Measurements from ENCODE around the gene NCOR2. TPM values are rescaled to one million over a fixed set of nuclear protein-coding genes. Genes with fewer than 3 reads are reported as not detected.

NCOR2 gene
- total RNA-seq, 2 experiments from 2014 or later = 95.7 to 107 TPM

GRCh38 chr12:124556896-124557501 is 10.4 kb downstream of the NCOR2 start:
- no peak for ATAC-seq (ENCODE audit: low read depth)
- Mint-ChIP-seq H3K36me3 (no peaks in the 10 kb centered on the region), H3K4me1 (peaks cover 18% of the 10 kb centered on the region), H3K27ac (no peak overlapping the region), H3K27me3 (no peaks in the 10 kb centered on the region), H3K9me3 (no peaks in the 10 kb centered on the region), H3K4me3 (no peak overlapping the region)
- POLR2A ChIA-PET = no interaction called here
- no peak for DNase-seq

DNA sequence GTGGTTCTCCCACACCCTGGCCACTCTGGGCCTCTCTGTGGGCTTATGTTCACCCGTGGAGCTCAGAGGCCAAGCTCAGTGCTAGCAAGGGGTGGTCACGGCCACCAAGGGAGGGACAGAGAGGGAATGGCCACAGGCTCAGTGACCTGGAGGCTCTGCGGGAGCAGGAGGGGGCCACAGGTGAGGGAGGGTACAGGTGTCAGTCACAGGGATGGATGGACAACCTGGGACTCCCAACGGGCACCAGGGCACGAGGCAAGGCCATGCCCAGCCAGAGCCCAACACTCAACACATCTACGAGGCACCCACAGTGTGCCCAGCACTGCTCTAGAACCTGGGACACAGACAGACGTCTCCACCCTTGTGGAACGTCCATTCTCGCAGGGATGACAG is 11.3 kb downstream of the NCOR2 start:
- H3K9me3 Mint-ChIP-seq = no peaks in the 10 kb centered on the region
- peaks cover 23% of the 10 kb centered on the region for H3K4me1 Mint-ChIP-seq
- no peak for DNase-seq
- H3K4me3 Mint-ChIP-seq = no peak overlapping the region
- no peak overlapping the region for H3K27ac Mint-ChIP-seq
- H3K36me3 Mint-ChIP-seq = no peaks in the 10 kb centered on the region
- POLR2A ChIA-PET = no interaction called here
- ATAC-seq (ENCODE audit: low read depth) = no peak
- no peaks in the 10 kb centered on the region for H3K27me3 Mint-ChIP-seq

GRCh38 chr12:124555168-124556073 is 12.0 kb downstream of the NCOR2 start:
- peaks cover 26% of the 10 kb centered on the region for H3K4me1 Mint-ChIP-seq
- no peaks in the 10 kb centered on the region for H3K9me3 Mint-ChIP-seq
- no peak overlapping the region for H3K27ac Mint-ChIP-seq
- H3K36me3 Mint-ChIP-seq = no peaks in the 10 kb centered on the region
- ATAC-seq (ENCODE audit: low read depth) = peak; percentile 12
- no peak for DNase-seq
- POLR2A ChIA-PET = interaction anchor here (1.1 kb wide), 1 partner anchor 11 kb away, joined by 6 read pairs; no protein-coding TSS in a partner anchor
- H3K4me3 Mint-ChIP-seq = no peak overlapping the region
- no peaks in the 10 kb centered on the region for H3K27me3 Mint-ChIP-seq

DNA sequence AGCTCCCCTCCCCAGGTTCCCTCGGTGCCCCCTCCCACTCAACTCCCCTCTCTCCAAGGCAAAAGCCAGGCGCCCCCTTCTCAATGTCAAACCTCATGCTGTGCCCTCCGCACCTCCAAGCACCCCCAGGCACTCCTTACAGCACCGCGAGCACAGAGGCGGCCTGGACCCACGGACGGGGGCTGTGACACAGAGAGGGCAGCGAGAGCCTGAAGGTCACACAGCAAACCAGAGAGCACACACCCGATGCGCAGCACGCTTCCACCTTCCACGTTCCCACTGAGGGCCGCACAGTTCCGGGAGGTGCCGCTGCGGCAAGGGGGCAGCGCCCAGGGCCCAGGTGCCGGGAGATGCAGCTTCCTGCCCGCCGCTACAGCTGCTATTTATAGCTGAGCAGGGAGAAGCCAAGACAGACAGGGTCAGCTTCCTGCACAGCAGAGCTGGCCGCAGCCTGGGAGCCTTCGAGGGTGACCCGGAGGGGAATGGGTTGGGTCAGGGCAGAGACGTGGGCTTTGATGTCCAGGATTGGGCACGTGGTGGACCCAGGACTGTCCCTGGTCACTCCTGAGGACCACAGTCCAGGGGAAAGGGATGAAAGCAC is 12.9 kb downstream of the NCOR2 start:
- Mint-ChIP-seq H3K4me3 (peak overlapping the region; percentile 54), H3K27me3 (no peaks in the 10 kb centered on the region), H3K36me3 (no peaks in the 10 kb centered on the region), H3K4me1 (peaks cover 30% of the 10 kb centered on the region), H3K27ac (no peak overlapping the region), H3K9me3 (no peaks in the 10 kb centered on the region)
- POLR2A ChIA-PET = interaction anchor here (1.1 kb wide), 1 partner anchor 12 kb away, joined by 6 read pairs; no protein-coding TSS in a partner anchor
- peak; percentile 75 for ATAC-seq (ENCODE audit: low read depth)
- peak; percentile 49 for DNase-seq

DNA sequence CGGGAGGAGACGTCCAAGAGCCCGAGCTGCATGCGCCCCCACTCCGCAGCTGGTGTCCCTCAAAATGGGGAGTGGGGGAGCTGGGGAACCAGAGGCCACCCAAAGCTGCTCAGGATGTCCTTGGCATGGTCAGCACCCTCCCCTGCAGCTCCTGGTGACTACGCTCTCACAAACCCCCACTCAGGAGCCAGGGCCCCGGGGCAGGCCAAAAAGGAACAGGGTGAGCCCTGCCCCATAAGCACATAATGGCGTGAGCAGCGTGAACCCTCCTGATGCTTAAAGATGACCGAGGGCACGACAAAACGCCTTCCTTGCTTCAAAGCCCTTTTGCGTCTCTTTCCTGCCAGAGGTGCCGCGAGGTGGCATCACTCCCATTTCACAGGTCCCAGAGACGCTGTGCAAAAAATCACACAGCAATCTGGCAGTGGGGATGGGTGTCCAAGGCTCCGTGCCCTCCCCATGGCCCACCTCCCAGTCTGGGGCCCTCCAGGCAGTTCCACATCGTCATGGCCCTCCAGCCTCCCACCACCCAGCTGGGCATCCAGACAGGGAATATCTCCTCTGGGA is 13.5 kb downstream of the NCOR2 start:
- H3K4me1 Mint-ChIP-seq = peaks cover 31% of the 10 kb centered on the region
- POLR2A ChIA-PET = no interaction called here

DNA sequence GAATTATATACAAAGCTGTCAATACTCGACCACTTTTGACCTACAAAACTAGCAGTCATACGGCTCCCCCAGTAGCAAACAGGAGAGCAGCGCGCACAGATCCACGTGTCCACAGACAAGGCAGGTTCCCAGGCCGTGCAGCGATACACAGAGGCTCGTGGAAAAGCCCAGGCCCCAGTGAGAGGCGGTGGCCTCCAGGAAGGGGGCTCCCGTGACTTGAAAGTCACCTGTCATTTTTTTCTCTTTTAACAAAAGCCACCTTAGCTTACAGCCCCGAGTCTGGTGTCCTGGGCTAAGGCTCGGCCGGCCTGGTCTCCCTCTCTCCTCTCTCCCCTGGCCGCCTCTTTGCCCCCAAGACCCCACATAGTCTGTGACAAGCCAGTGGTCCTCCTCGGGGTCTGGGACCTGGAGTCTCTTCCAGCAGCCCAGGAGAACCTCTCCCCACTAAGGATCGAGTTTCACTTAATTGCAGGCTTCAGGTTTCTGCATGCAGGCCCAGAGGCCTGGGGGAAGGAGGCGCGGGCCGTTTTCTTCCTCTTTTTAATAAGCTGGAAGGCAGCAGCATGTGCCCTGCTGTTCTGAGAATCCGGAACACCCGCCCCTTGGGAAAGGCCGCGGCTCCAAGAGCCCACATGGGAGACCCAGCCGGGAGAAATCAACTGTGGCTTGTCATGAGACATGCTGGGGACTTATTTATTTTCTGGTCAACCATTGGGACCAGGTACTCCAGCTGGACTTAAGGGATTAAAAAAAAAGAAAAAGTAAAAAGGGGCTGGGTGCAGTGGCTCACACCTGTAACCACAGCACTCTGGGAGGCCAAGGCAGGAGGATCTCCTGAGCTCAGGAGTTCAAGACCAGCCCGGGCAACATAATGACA is 15.9 kb downstream of the NCOR2 start:
- ATAC-seq (ENCODE audit: low read depth) (no peak), DNase-seq (no peak)
- Mint-ChIP-seq H3K9me3 (no peaks in the 10 kb centered on the region), H3K36me3 (peaks cover 2% of the 10 kb centered on the region), H3K27me3 (no peaks in the 10 kb centered on the region), H3K27ac (no peak overlapping the region), H3K4me3 (no peak overlapping the region), H3K4me1 (peaks cover 39% of the 10 kb centered on the region)
- POLR2A ChIA-PET = interaction anchor here (0.6 kb wide), 2 partner anchors 23 to 220 kb away, joined by 3 read pairs; no protein-coding TSS in a partner anchor

More for the DNA sequence above, 13.5 kb downstream of the NCOR2 start:
- H3K4me3 Mint-ChIP-seq = peak overlapping the region; percentile 54
- H3K9me3 Mint-ChIP-seq = no peaks in the 10 kb centered on the region
- DNase-seq (no peak), ATAC-seq (ENCODE audit: low read depth) (no peak)
- H3K27me3 Mint-ChIP-seq = no peaks in the 10 kb centered on the region
- H3K36me3 Mint-ChIP-seq = no peaks in the 10 kb centered on the region
- no peak overlapping the region for H3K27ac Mint-ChIP-seq

DNA sequence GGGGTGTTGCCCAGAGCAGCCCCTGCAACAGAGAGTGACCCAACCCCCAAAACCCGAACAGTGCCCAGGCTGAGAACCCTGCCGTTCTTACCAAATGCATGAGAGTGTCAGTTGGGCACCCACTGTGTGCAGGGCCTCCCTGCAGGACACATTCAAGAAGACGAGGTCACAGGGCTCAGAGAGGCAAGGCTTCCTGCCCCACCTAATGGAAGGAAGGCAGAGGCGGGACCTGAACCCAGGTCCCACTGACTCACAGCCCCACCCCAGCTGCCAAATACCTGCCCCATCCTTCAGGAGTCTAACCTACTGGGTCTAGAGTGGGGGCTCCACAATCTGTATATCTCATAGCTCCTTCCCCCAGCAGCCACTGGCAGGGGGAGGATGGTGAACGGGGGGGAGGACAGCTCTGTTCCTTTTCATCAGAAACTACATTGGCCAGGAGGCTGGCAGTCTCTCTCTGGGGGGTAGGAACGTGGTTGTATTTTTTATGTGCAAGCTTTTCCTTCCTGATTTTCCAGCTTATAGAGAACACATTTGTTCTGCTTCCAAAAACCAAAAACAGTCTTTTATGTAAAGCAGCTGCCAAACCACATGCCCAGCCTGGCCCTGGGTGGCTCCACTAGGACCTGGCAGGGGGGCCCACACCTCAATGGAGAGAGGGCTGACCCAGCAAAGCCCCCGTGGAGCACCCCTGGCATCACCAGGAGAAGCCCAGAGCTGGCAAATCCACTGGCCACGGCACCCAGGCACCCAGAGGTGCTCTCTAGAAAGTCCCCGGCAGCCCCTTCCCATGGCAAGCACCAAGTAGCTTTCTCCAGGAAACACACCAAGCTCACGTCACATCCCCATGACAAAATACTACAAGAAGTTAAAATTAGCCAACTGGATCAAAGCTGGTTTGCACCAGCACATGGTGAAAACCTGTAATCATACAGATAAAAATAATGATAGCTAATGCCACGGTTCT is 17.0 kb downstream of the NCOR2 start:
- Mint-ChIP-seq H3K4me1 (peaks cover 47% of the 10 kb centered on the region), H3K27ac (no peak overlapping the region), H3K9me3 (no peaks in the 10 kb centered on the region), H3K36me3 (peaks cover 2% of the 10 kb centered on the region), H3K4me3 (no peak overlapping the region), H3K27me3 (no peaks in the 10 kb centered on the region)
- POLR2A ChIA-PET = interaction anchor here (0.6 kb wide), 1 partner anchor 219 kb away, joined by 3 read pairs; no protein-coding TSS in a partner anchor
- ATAC-seq (ENCODE audit: low read depth) (no peak), DNase-seq (no peak)

- H3K4me3 Mint-ChIP-seq = no peak overlapping the region
- H3K4me1 Mint-ChIP-seq = peaks cover 52% of the 10 kb centered on the region
- POLR2A ChIA-PET = no interaction called here
- ATAC-seq (ENCODE audit: low read depth) (no peak), DNase-seq (no peak)
- no peaks in the 10 kb centered on the region for H3K9me3 Mint-ChIP-seq
- peaks cover 2% of the 10 kb centered on the region for H3K36me3 Mint-ChIP-seq
- H3K27ac Mint-ChIP-seq = no peak overlapping the region
- H3K27me3 Mint-ChIP-seq = no peaks in the 10 kb centered on the region
Measured at GRCh38 chr12:124549629-124550028, 17.8 kb downstream of the NCOR2 start.

- Mint-ChIP-seq H3K9me3 (no peaks in the 10 kb centered on the region), H3K36me3 (peaks cover 2% of the 10 kb centered on the region), H3K27ac (no peak overlapping the region), H3K27me3 (no peaks in the 10 kb centered on the region), H3K4me1 (peaks cover 48% of the 10 kb centered on the region), H3K4me3 (no peak overlapping the region)
- DNase-seq (no peak), ATAC-seq (ENCODE audit: low read depth) (no peak)
- POLR2A ChIA-PET = no interaction called here
Measured at GRCh38 chr12:124548854-124549378, 18.5 kb downstream of the NCOR2 start.

- H3K4me3 Mint-ChIP-seq = no peak overlapping the region
- no peak overlapping the region for H3K27ac Mint-ChIP-seq
- POLR2A ChIA-PET = no interaction called here
- no peaks in the 10 kb centered on the region for H3K9me3 Mint-ChIP-seq
- DNase-seq (no peak), ATAC-seq (ENCODE audit: low read depth) (no peak)
- no peaks in the 10 kb centered on the region for H3K27me3 Mint-ChIP-seq
- peaks cover 2% of the 10 kb centered on the region for H3K36me3 Mint-ChIP-seq
- peaks cover 41% of the 10 kb centered on the region for H3K4me1 Mint-ChIP-seq
Measured at GRCh38 chr12:124547626-124548025, 19.8 kb downstream of the NCOR2 start.

GRCh38 chr12:124545508-124546418 is 21.6 kb downstream of the NCOR2 start:
- Mint-ChIP-seq H3K36me3 (peaks cover 2% of the 10 kb centered on the region), H3K4me1 (peaks cover 30% of the 10 kb centered on the region), H3K9me3 (no peaks in the 10 kb centered on the region), H3K27ac (peak overlapping the region; percentile 12), H3K4me3 (peak overlapping the region; percentile 22), H3K27me3 (no peaks in the 10 kb centered on the region)
- ATAC-seq (ENCODE audit: low read depth) (peak; percentile 72), DNase-seq (peak; percentile 50)
- POLR2A ChIA-PET = no interaction called here
